K562 (cell line): ENCODE measurements around the gene TGFBR3L. TPM values are rescaled to one million over a fixed set of nuclear protein-coding genes. Genes with fewer than 3 reads are reported as not detected.

Experiments used
- ATAC-seq: fragments of 200-7000 bp; cut with Tn5 transposase; 3 replicates; pipeline ENCODE4 v1.9.1; 2020; ENCODE audit warnings: moderate library complexity
- BruUV-seq: library from RNA; stranded (reverse); fragments of 400-500 nt; replicated peaks from 2 replicates; lab custom pipeline; 2021; lab: Mats Ljungman, UMichigan
- CTCF ChIA-PET: fragments of 300-600 bp; formaldehyde crosslinking; extraction: SDS; loops from one replicate; lab custom pipeline; 2021; ENCODE audit warnings: low intra/inter-chr PET ratio; lab: Yijun Ruan, JAX
- POLR2A ChIA-PET: fragments of 300-600, 350-650 bp; sonication (Branson Sonifier 250); formaldehyde crosslinking; extraction: SDS; loops from one replicate; lab custom pipeline; 2021; ENCODE audit warnings: antibody characterized with exemption, inconsistent platforms; lab: Yijun Ruan, JAX
- DNase-seq, 4 experiments: peaks; one replicate each; pipeline versions ENCODE4 v3.0.0 to v3.0.0-alpha.2; 2011 to 2018; ENCODE audit warnings: low spot score in 3 of 4, mixed read lengths in 3 of 4; ENCODE audit errors: extremely low read depth in 1 of 4
- FAIRE-seq: peaks from 2 replicates; lab custom pipeline; 2011; peaks lifted over from hg19 to GRCh38; lab: Jason Lieb, UNC
- H2AFZ ChIP-seq: 2 replicates; pipeline ENCODE4 v1.6.0; 2011; ENCODE audit warnings: low read depth, low read length, control low read depth, inconsistent platforms
- H3K27ac ChIP-seq: fragments of 200-600 bp; 3 replicates; pipeline ENCODE4 v1.8.0; 2011; ENCODE audit warnings: low read depth, mild to moderate bottlenecking, control low read depth, inconsistent platforms, low read length, moderate library complexity, mixed read lengths; ENCODE audit errors: extremely low read depth
- H3K27me3 ChIP-seq, 2 experiments: fragments of 300-600 bp in 1 of 2; 2 replicates in 1 of 2; 3 replicates in 1 of 2; pipeline versions ENCODE4 v1.6.0 to v1.8.0; 2011; ENCODE audit warnings: inconsistent platforms in 2 of 2, low read length in 2 of 2, mild to moderate bottlenecking in 1 of 2, mixed read lengths in 1 of 2, moderate library complexity in 1 of 2; ENCODE audit not compliant: control insufficient read depth in 2 of 2, insufficient read depth in 2 of 2
- H3K36me3 ChIP-seq: fragments of 300-600 bp; 3 replicates; pipeline ENCODE4 v1.8.0; 2011; ENCODE audit warnings: mild to moderate bottlenecking, low read length, inconsistent platforms; ENCODE audit not compliant: control insufficient read depth, insufficient read depth
- H3K4me1 ChIP-seq, 2 experiments: fragments of 200-600 bp in 1 of 2; replicated peaks in 1 of 2; 2 replicates in 1 of 2; 3 replicates in 1 of 2; pipeline versions ENCODE4 v1.5.1 to v1.8.0; 2011; ENCODE audit warnings: inconsistent platforms in 2 of 2, low read length in 2 of 2, mild to moderate bottlenecking in 1 of 2, mixed read lengths in 1 of 2, moderate library complexity in 1 of 2; ENCODE audit not compliant: control insufficient read depth in 2 of 2, insufficient read depth in 2 of 2
- H3K4me2 ChIP-seq: 2 replicates; pipeline ENCODE4 v1.6.1; 2011; ENCODE audit warnings: low read length, control low read depth, inconsistent platforms, mixed read lengths; ENCODE audit not compliant: insufficient read depth
- H3K4me3 ChIP-seq: fragments of 200-600 bp; sonication (generic), shearing (Covaris generic); 2 replicates; pipeline ENCODE4 v1.5.1; 2016; ENCODE audit warnings: control low read depth, inconsistent platforms
- H3K79me2 ChIP-seq: fragments of 200-600 bp; 3 replicates; pipeline ENCODE4 v1.8.0; 2011; ENCODE audit warnings: low read length, inconsistent platforms; ENCODE audit not compliant: control insufficient read depth, insufficient read depth
- H3K9ac ChIP-seq, 2 experiments: 2 replicates each; pipeline versions ENCODE4 v1.6.0 to v1.6.1; 2011; ENCODE audit warnings: low read depth in 2 of 2, low read length in 2 of 2, control low read depth in 1 of 2, inconsistent platforms in 1 of 2, mild to moderate bottlenecking in 1 of 2, mixed read lengths in 1 of 2; ENCODE audit not compliant: insufficient read depth in 1 of 2
- H3K9me1 ChIP-seq: one replicate; pipeline ENCODE4 v1.6.0; 2011; ENCODE audit warnings: inconsistent platforms, mild to moderate bottlenecking, low read length, moderate library complexity; ENCODE audit not compliant: control insufficient read depth, insufficient read depth
- H3K9me3 ChIP-seq: replicated peaks from 2 replicates; pipeline ENCODE4 v1.5.1; 2011; ENCODE audit warnings: low read depth, low read length, inconsistent platforms; ENCODE audit not compliant: control insufficient read depth, insufficient read depth
- H4K20me1 ChIP-seq: replicated peaks from 2 replicates; pipeline ENCODE4 v1.6.1; 2011; ENCODE audit warnings: low read length, inconsistent platforms, mixed read lengths; ENCODE audit not compliant: control insufficient read depth, insufficient read depth
- EGR1 ChIP-seq: fragments of 450-650 bp; conservative IDR thresholded peaks from 2 replicates; pipeline ENCODE4 v1.6.1; 2017; ENCODE audit warnings: mild to moderate bottlenecking
- GTF2E2 ChIP-seq: fragments of 200-800 bp; sonication (Bioruptor generic); IDR thresholded peaks from 2 replicates; pipeline ENCODE4 v1.6.1; 2016; ENCODE audit warnings: missing genetic modification characterization, missing compliant biosample characterization
- LCOR ChIP-seq: sonication (generic); formaldehyde crosslinking; IDR thresholded peaks from 2 replicates; pipeline ENCODE4 v1.8.0; 2022; ENCODE audit warnings: mild to moderate bottlenecking, missing genetic modification reagents
- NEUROD1 ChIP-seq: fragments of 150-350 bp; IDR thresholded peaks from 2 replicates; pipeline ENCODE4 v1.6.1; 2014; ENCODE audit warnings: borderline replicate concordance, low read length, low read depth; ENCODE audit not compliant: partially characterized antibody
- PRPF4 ChIP-seq: fragments of 200-400 bp; formaldehyde crosslinking; IDR thresholded peaks from one replicate; pipeline ENCODE4 v1.6.1; 2017; ENCODE audit warnings: low read length, low read depth, mild to moderate bottlenecking; ENCODE audit not compliant: insufficient read depth, poor library complexity, severe bottlenecking
- PURB ChIP-seq: sonication (generic); formaldehyde crosslinking; IDR thresholded peaks from 2 replicates; pipeline ENCODE4 v1.9.0; 2021; ENCODE audit warnings: low read depth, mild to moderate bottlenecking, missing genetic modification reagents
- PYGO2 ChIP-seq: fragments of 450-650 bp; IDR thresholded peaks from 2 replicates; pipeline ENCODE4 v1.6.1; 2016; ENCODE audit warnings: mild to moderate bottlenecking, missing genetic modification characterization, moderate library complexity, missing compliant biosample characterization
- SMAD3 ChIP-seq: fragments of 450-650 bp; formaldehyde crosslinking; conservative IDR thresholded peaks from 2 replicates; pipeline ENCODE4 v1.4.0; 2020; ENCODE audit warnings: mild to moderate bottlenecking
- TRIM28 ChIP-seq: fragments of 450-650 bp; IDR thresholded peaks from 2 replicates; pipeline ENCODE4 v1.6.1; 2017
- ZNF232 ChIP-seq: sonication (generic); formaldehyde crosslinking; IDR thresholded peaks from 2 replicates; pipeline ENCODE4 v1.8.0; 2022; ENCODE audit warnings: mild to moderate bottlenecking, missing genetic modification reagents
- ZNF561 ChIP-seq: fragments of 450-650 bp; formaldehyde crosslinking; conservative IDR thresholded peaks from 2 replicates; pipeline ENCODE4 v1.4.0; 2020; ENCODE audit warnings: mild to moderate bottlenecking, moderate library complexity
- ZNF586 ChIP-seq: fragments of 450-650 bp; formaldehyde crosslinking; conservative IDR thresholded peaks from 2 replicates; pipeline ENCODE4 v1.4.0; 2020; ENCODE audit warnings: mild to moderate bottlenecking, moderate library complexity
- WGBS: fragments of 100-300 bp; shearing (Covaris generic); methylation state at CpG from one replicate; pipeline ENCODE4 v1.1.6; 2016; ENCODE audit warnings: low coverage, mixed read lengths; ENCODE audit not compliant: insufficient coverage; ENCODE audit errors: missing lambda C conversion rate; 5-methylcytosine and 5-hydroxymethylcytosine counted together
- in situ Hi-C: fragments of 300-500 bp; cut with MboI; formaldehyde crosslinking; loops from 4 replicates; pipeline ENCODE4 v1.15.0; 2018; ENCODE audit warnings: inconsistent platforms, mixed read lengths
- intact Hi-C: fragments of 100-400 bp; cut with micrococcal nuclease; formaldehyde crosslinking; loops from 2 replicates; pipeline ENCODE4 v1.14.2; 2022
- polyA plus RNA-seq, 8 experiments: library from polyadenylated mRNA; depleted of rRNA in 4 of 8; stranded (reverse) in 5 of 8; unstranded in 3 of 8; fragments of >200 nt; fragmentation: Nextera tagmentation in 2 of 8; fragmentation: Illumina TruSeq in 1 of 8; extraction: Ambion mirVana in 2 of 8; extraction: Trizol in 1 of 8; gene quantifications; 2 replicates each; pipeline versions ENCODE4 v1.2.1 to v1.2.3, GENCODE V29; 2011 to 2014; ENCODE audit warnings: inconsistent platforms in 1 of 8, missing spikeins in 1 of 8
- total RNA-seq, 7 experiments: library from RNA; depleted of rRNA in 6 of 7; stranded (reverse); fragments of >200 nt in 6 of 7; fragmentation: Illumina TruSeq in 2 of 7; extraction: Trizol in 2 of 7; gene quantifications; 2 replicates each; pipeline versions ENCODE4 v1.2.1 to v1.2.3, GENCODE V29; 2011 to 2021; ENCODE audit warnings: low replicate concordance in 1 of 7
- TF ChIP-seq, protein P1 (sequence below): fragments of 250-450 bp; sonication (Bioruptor Pico); IDR thresholded peaks from 2 replicates; pipeline ENCODE4 v1.9.0; 2021; ENCODE audit warnings: mild to moderate bottlenecking, inconsistent platforms

TGFBR3L gene
- total and polyA plus RNA-seq, 9 of the 15 experiments (the other 6 are each of a cell fraction or from before 2014, with no cell fraction given): not detected

DNA sequence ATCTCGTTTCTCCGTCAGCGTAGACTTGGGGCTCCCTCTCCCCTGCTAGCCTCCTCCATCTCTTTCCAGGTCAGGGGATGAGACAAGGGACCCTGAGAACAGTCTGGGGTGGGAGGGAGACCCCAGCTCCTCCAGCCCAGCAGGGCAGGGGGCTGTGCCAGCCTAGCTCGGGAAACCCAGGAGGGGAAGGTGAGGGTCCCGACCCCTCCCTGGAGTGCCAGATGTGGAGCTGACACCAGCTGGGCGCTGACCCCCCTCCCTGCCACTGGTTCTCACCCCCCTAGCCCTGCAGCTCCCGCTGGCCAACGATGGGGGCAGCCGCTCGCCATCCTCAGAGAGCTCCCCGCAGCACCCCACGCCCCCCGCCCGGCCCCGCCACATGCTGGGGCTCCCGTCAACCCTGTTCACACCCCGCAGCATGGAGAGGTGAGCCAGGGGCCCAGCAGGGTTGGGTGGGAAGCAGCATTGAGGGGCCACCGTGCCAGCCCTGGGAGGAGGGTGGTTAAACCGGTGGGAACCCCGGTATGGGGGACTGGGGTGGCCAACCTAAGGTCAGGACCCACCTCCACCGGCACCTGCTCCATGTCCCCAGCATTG lies 5.1 kb upstream of the TGFBR3L start:
- H3K9ac ChIP-seq: peak overlapping the region in 1 of 2 experiments; percentile 2; a peak in 1 of 4 replicates
- no peak for ATAC-seq

More for the DNA sequence above, 5.1 kb upstream of the TGFBR3L start:
- H3K4me1 ChIP-seq: peaks cover 7 to 92% of the 10 kb centered on the region in 2 experiments; a peak in 4 of 5 replicates
- peaks cover 38% of the 10 kb centered on the region for H3K79me2 ChIP-seq
- H3K4me3 ChIP-seq: no peak overlapping the region
- H3K36me3 ChIP-seq: peaks cover 61% of the 10 kb centered on the region; the same call in 2 of the 3 replicates
- no peak overlapping the region for H3K4me2 ChIP-seq
- in situ Hi-C loops: no loop called here
- WGBS: 97% methylated on average over 5 of the region's 21 CpGs
- no peak for FAIRE-seq
- POLR2A ChIA-PET: interaction anchor here (0.6 kb wide), 1 partner anchor 40 kb away, joined by 3 read pairs; no protein-coding TSS in a partner anchor
- H2AFZ ChIP-seq: no peak overlapping the region
- no TSS peak for BruUV-seq
- TF ChIP-seq PURB (CRISPR knock-in tag) (no peak), NEUROD1 (no peak), LCOR (no peak), SMAD3 (CRISPR knock-in tag) (no peak), ZNF232 (CRISPR knock-in tag) (no peak), ZNF561 (CRISPR knock-in tag) (no peak), GTF2E2 (no peak), TRIM28 (no peak), PRPF4 (no peak), ZNF586 (no peak), PYGO2 (tag) (no peak), EGR1 (no peak)
- TF ChIP-seq, protein P1, sequence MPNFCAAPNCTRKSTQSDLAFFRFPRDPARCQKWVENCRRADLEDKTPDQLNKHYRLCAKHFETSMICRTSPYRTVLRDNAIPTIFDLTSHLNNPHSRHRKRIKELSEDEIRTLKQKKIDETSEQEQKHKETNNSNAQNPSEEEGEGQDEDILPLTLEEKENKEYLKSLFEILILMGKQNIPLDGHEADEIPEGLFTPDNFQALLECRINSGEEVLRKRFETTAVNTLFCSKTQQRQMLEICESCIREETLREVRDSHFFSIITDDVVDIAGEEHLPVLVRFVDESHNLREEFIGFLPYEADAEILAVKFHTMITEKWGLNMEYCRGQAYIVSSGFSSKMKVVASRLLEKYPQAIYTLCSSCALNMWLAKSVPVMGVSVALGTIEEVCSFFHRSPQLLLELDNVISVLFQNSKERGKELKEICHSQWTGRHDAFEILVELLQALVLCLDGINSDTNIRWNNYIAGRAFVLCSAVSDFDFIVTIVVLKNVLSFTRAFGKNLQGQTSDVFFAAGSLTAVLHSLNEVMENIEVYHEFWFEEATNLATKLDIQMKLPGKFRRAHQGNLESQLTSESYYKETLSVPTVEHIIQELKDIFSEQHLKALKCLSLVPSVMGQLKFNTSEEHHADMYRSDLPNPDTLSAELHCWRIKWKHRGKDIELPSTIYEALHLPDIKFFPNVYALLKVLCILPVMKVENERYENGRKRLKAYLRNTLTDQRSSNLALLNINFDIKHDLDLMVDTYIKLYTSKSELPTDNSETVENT (CRISPR knock-in tag): no peak
- TF ChIP-seq, all 486 proteins: peak for 0
- Histone ChIP-seq H3K9me1 (peaks cover 6% of the 10 kb centered on the region), H3K27me3 (no peaks in the 10 kb centered on the region), H4K20me1 (no peaks in the 10 kb centered on the region), H3K9me3 (no peaks in the 10 kb centered on the region), H3K27ac (no peak overlapping the region)
- intact Hi-C loops: no loop called here
- no peak for DNase-seq
- CTCF ChIA-PET: no interaction called here
